H1 (cell line): ENCODE measurements around the gene TTBK2. TPM values are rescaled to one million over a fixed set of nuclear protein-coding genes. Genes with fewer than 3 reads are reported as not detected.
A peak's percentile ranks its signal among the peaks of the same experiment; 100 is the strongest.
"Not testable (repeated sequence)": the region's sequence is repeated elsewhere in the genome, so short reads cannot be mapped to it uniquely, and the experiment has no call there.

Source experiments
- CTCF ChIA-PET: fragments of 300-600 bp; sonication (Branson Sonifier 250); formaldehyde crosslinking; loops from one replicate; lab custom pipeline; 2021; ENCODE audit not compliant: partially characterized antibody; lab: Charles Lee
- POLR2A ChIA-PET: fragments of 300-600 bp; sonication (Branson Sonifier 250); formaldehyde crosslinking; loops from one replicate; lab custom pipeline; 2021; ENCODE audit warnings: inconsistent platforms; ENCODE audit not compliant: partially characterized antibody; lab: Charles Lee
- DNase-seq, 2 experiments: peaks; one replicate each; pipeline versions ENCODE4 v3.0.0 to v3.0.0-alpha.2; 2010 to 2022; ENCODE audit warnings: low spot score in 2 of 2, low read depth in 1 of 2, mixed read lengths in 1 of 2
- FAIRE-seq: peaks from 2 replicates; lab custom pipeline; 2011; peaks lifted over from hg19 to GRCh38; lab: Jason Lieb, UNC
- H2AFZ ChIP-seq: 2 replicates; pipeline ENCODE4 v1.8.1; 2012; ENCODE audit warnings: low read length, inconsistent platforms
- H2AK5ac ChIP-seq: 2 replicates; pipeline ENCODE4 v1.6.1; 2013; ENCODE audit warnings: low read depth, low read length
- H2BK120ac ChIP-seq: replicated peaks from 2 replicates; pipeline ENCODE3; 2013; ENCODE audit warnings: low read depth, low read length, inconsistent platforms
- H2BK12ac ChIP-seq: 2 replicates; pipeline ENCODE4 v1.6.1; 2013; ENCODE audit warnings: low read depth, low read length
- H2BK15ac ChIP-seq: 2 replicates; pipeline ENCODE4 v1.6.1; 2013; ENCODE audit warnings: low read length
- H2BK20ac ChIP-seq: 2 replicates; pipeline ENCODE4 v1.6.1; 2013; ENCODE audit warnings: low read length
- H2BK5ac ChIP-seq: 2 replicates; pipeline ENCODE4 v1.6.1; 2013; ENCODE audit warnings: low read depth, low read length
- H3K14ac ChIP-seq: 2 replicates; pipeline ENCODE4 v1.6.1; 2013; ENCODE audit warnings: inconsistent platforms; ENCODE audit not compliant: insufficient read length
- H3K18ac ChIP-seq: 2 replicates; pipeline ENCODE4 v1.6.1; 2013; ENCODE audit warnings: low read length; ENCODE audit errors: extremely low read depth
- H3K23ac ChIP-seq: 2 replicates; pipeline ENCODE4 v1.6.1; 2013; ENCODE audit warnings: inconsistent platforms; ENCODE audit not compliant: insufficient read length
- H3K23me2 ChIP-seq: 2 replicates; pipeline ENCODE4 v1.6.1; 2013; ENCODE audit warnings: low read depth, low read length
- H3K27ac ChIP-seq: 2 replicates; pipeline ENCODE4 v1.6.1; 2011; ENCODE audit warnings: low read depth, low read length, inconsistent platforms
- H3K27me3 ChIP-seq, 4 experiments: replicated peaks in 1 of 4; 1 replicate in 1 of 4; 2 replicates in 3 of 4; pipeline versions ENCODE4 v1.6.1 to v1.8.1; 2011 to 2013; ENCODE audit warnings: low read length in 3 of 4, mild to moderate bottlenecking in 3 of 4, inconsistent platforms in 2 of 4, mixed read lengths in 2 of 4, moderate library complexity in 1 of 4; ENCODE audit not compliant: control insufficient read depth in 3 of 4, insufficient read depth in 3 of 4; ENCODE audit errors: extremely low read depth in 1 of 4
- H3K36me3 ChIP-seq, 4 experiments: 2 replicates each; pipeline versions ENCODE4 v1.6.1 to v1.8.1; 2011 to 2013; ENCODE audit warnings: mild to moderate bottlenecking in 4 of 4, low read length in 3 of 4, moderate library complexity in 2 of 4, control low read depth in 1 of 4, inconsistent platforms in 1 of 4; ENCODE audit not compliant: insufficient read depth in 4 of 4, control insufficient read depth in 2 of 4
- H3K4ac ChIP-seq: replicated peaks from 2 replicates; pipeline ENCODE3; 2013; ENCODE audit warnings: low read length, low read depth, mixed read lengths, inconsistent platforms; ENCODE audit not compliant: insufficient read length
- H3K4me1 ChIP-seq, 4 experiments: replicated peaks in 1 of 4; 1 replicate in 1 of 4; 2 replicates in 3 of 4; pipeline versions ENCODE4 v1.6.1 to v1.8.1; 2011 to 2013; ENCODE audit warnings: low read length in 3 of 4, inconsistent platforms in 2 of 4, mixed read lengths in 1 of 4; ENCODE audit not compliant: insufficient read depth in 4 of 4, control insufficient read depth in 3 of 4
- H3K4me2 ChIP-seq, 2 experiments: 2 replicates each; pipeline versions ENCODE4 v1.6.1 to v1.8.1; 2011 to 2013; ENCODE audit warnings: low read depth in 2 of 2, low read length in 2 of 2, control low read depth in 1 of 2, inconsistent platforms in 1 of 2, mild to moderate bottlenecking in 1 of 2; ENCODE audit not compliant: insufficient read depth in 1 of 2
- H3K4me3 ChIP-seq, 4 experiments: fragments of 200-600, 300-600 bp in 1 of 4; sonication (generic), shearing (Covaris generic), sonication (Bioruptor Twin) in 1 of 4; 2 replicates each; pipeline versions ENCODE4 v1.5.1 to v1.8.1; 2011 to 2016; ENCODE audit warnings: low read length in 4 of 4, low read depth in 3 of 4, control low read depth in 2 of 4, inconsistent platforms in 2 of 4, mild to moderate bottlenecking in 2 of 4, mixed read lengths in 1 of 4, moderate library complexity in 1 of 4; ENCODE audit not compliant: insufficient read depth in 2 of 4; ENCODE audit errors: extremely low read depth in 1 of 4
- H3K56ac ChIP-seq: replicated peaks from 2 replicates; pipeline ENCODE3; 2013; ENCODE audit warnings: low read depth, mild to moderate bottlenecking, mixed read lengths, low read length, inconsistent platforms; ENCODE audit not compliant: insufficient read length
- H3K79me1 ChIP-seq: 2 replicates; pipeline ENCODE4 v1.6.1; 2013; ENCODE audit warnings: low read depth, low read length, control low read depth
- H3K79me2 ChIP-seq, 2 experiments: 2 replicates each; pipeline versions ENCODE4 v1.6.1 to v1.8.1; 2012 to 2013; ENCODE audit warnings: low read length in 2 of 2, mild to moderate bottlenecking in 2 of 2, inconsistent platforms in 1 of 2; ENCODE audit not compliant: insufficient read depth in 2 of 2, control insufficient read depth in 1 of 2
- H3K9ac ChIP-seq, 4 experiments: replicated peaks in 1 of 4; 1 replicate in 1 of 4; 2 replicates in 3 of 4; pipeline versions ENCODE4 v1.6.1 to v1.8.1; 2011 to 2013; ENCODE audit warnings: low read depth in 3 of 4, low read length in 3 of 4, control low read depth in 2 of 4, mild to moderate bottlenecking in 2 of 4, moderate library complexity in 2 of 4, inconsistent platforms in 1 of 4; ENCODE audit errors: extremely low read depth in 1 of 4
- H3K9me3 ChIP-seq, 2 experiments: 2 replicates each; pipeline versions ENCODE4 v1.6.1 to v1.8.1; 2012 to 2013; ENCODE audit warnings: mild to moderate bottlenecking in 2 of 2, moderate library complexity in 2 of 2, control low read depth in 1 of 2, inconsistent platforms in 1 of 2, low read depth in 1 of 2, low read length in 1 of 2, mixed read lengths in 1 of 2; ENCODE audit not compliant: insufficient read depth in 2 of 2
- H4K20me1 ChIP-seq, 2 experiments: replicated peaks in 1 of 2; 2 replicates each; pipeline versions ENCODE3 to v1.8.1; 2011 to 2013; ENCODE audit warnings: inconsistent platforms in 2 of 2, low read length in 2 of 2, mild to moderate bottlenecking in 1 of 2; ENCODE audit not compliant: insufficient read depth in 2 of 2, control insufficient read depth in 1 of 2
- H4K5ac ChIP-seq: 2 replicates; pipeline ENCODE4 v1.6.1; 2013; ENCODE audit warnings: low read length, low read depth, mixed read lengths, inconsistent platforms; ENCODE audit not compliant: insufficient read length
- H4K8ac ChIP-seq: 2 replicates; pipeline ENCODE4 v1.8.0; 2013; ENCODE audit warnings: mild to moderate bottlenecking, moderate library complexity, low read length, inconsistent platforms; ENCODE audit not compliant: insufficient read depth; ENCODE audit errors: extremely low read depth
- H4K91ac ChIP-seq: replicated peaks from 2 replicates; pipeline ENCODE3; 2013; ENCODE audit warnings: low read length, mixed read lengths, inconsistent platforms; ENCODE audit not compliant: insufficient read length
- WGBS, 2 experiments: shearing (Covaris generic) in 1 of 2; methylation state at CpG; one replicate each; pipeline versions ENCODE4 v1.1.6 to v1.1.7; 2013 to 2015; ENCODE audit warnings: low lambda C conversion rate in 2 of 2, mixed read lengths in 2 of 2, inconsistent platforms in 1 of 2, low coverage in 1 of 2, missing lambda C conversion rate in 1 of 2; ENCODE audit not compliant: insufficient replicate concordance in 2 of 2, insufficient coverage in 1 of 2, insufficient read length in 1 of 2; ENCODE audit errors: extremely low coverage in 1 of 2, missing lambda C conversion rate in 1 of 2; 5-methylcytosine and 5-hydroxymethylcytosine counted together
- polyA plus RNA-seq, 7 experiments: library from polyadenylated mRNA; depleted of rRNA in 3 of 7; stranded (reverse) in 5 of 7; unstranded in 2 of 7; fragments of >200 nt in 5 of 7; fragments of 200-250 nt in 2 of 7; gene quantifications; 1 replicate in 5 of 7; 2 replicates in 1 of 7; 4 replicates in 1 of 7; pipeline versions ENCODE4 v1.2.1 to v1.2.3, GENCODE V29; 2011 to 2013; ENCODE audit warnings: missing spikeins in 2 of 7, mixed read lengths in 2 of 7
- total RNA-seq: library from RNA; stranded (reverse); fragmentation: NEBNext Ultra II Directional; extraction: Animal tissue kit (Norgen Biotek cat#: 25700); gene quantifications from 2 replicates; pipeline ENCODE4 v1.2.1, GENCODE V29; 2021

Gene TTBK2
- total and polyA plus RNA-seq, 2 of the 8 experiments (the other 6 are each of a cell fraction or from before 2014, with no cell fraction given): 2.7 to 18.2 TPM

GRCh38 chr15:42764154-42764731 lies 156.3 kb downstream of the TTBK2 start:
- H2BK5ac ChIP-seq, H2BK15ac ChIP-seq, H3K56ac ChIP-seq, H4K20me1 ChIP-seq, H2BK12ac ChIP-seq, H3K14ac ChIP-seq, H3K18ac ChIP-seq, H3K23ac ChIP-seq, FAIRE-seq, H2AFZ ChIP-seq, H3K36me3 ChIP-seq, H2BK20ac ChIP-seq, H4K5ac ChIP-seq, H3K27ac ChIP-seq, H3K79me1 ChIP-seq, H3K23me2 ChIP-seq, H2AK5ac ChIP-seq, H3K27me3 ChIP-seq, H4K91ac ChIP-seq, H3K4me1 ChIP-seq, H3K4ac ChIP-seq, H2BK120ac ChIP-seq, H4K8ac ChIP-seq, H3K9me3 ChIP-seq, H3K79me2 ChIP-seq, POLR2A ChIA-PET: not testable (repeated sequence)
- 67% methylated on average over 16 of the region's 16 CpGs; no CpG with 5 or more reads in 1 of the 2 experiments for WGBS, 2 experiments
- DNase-seq: peak in 1 of 2 experiments; percentile 55
- peak overlapping the region in 1 of 4 experiments; percentile 18; a peak in 2 of 8 replicates for H3K4me3 ChIP-seq
- H3K9ac ChIP-seq: peak overlapping the region in 1 of 4 experiments; percentile 48; a peak in 1 of 7 replicates
- peak overlapping the region in 1 of 2 experiments; percentile 43; a peak in 2 of 4 replicates for H3K4me2 ChIP-seq
- CTCF ChIA-PET: interaction anchor here (1.8 kb wide), 1 partner anchor 11 kb away, joined by 8 read pairs; no protein-coding TSS in a partner anchor

GRCh38 chr15:42761813-42762212 lies 158.8 kb downstream of the TTBK2 start:
- H2AFZ ChIP-seq, CTCF ChIA-PET, H3K9me3 ChIP-seq, H3K56ac ChIP-seq, H3K4me3 ChIP-seq, H2BK20ac ChIP-seq, H3K27ac ChIP-seq, H2AK5ac ChIP-seq, H3K4me2 ChIP-seq, H3K4ac ChIP-seq, H3K79me1 ChIP-seq, H3K9ac ChIP-seq, H3K23me2 ChIP-seq, H3K27me3 ChIP-seq, H3K4me1 ChIP-seq, H4K5ac ChIP-seq, FAIRE-seq, H3K18ac ChIP-seq, H4K20me1 ChIP-seq, POLR2A ChIA-PET, H2BK12ac ChIP-seq, H2BK15ac ChIP-seq, H4K91ac ChIP-seq, H4K8ac ChIP-seq, H2BK120ac ChIP-seq, H3K23ac ChIP-seq, H3K14ac ChIP-seq, H3K79me2 ChIP-seq, H3K36me3 ChIP-seq, DNase-seq, H2BK5ac ChIP-seq: not testable (repeated sequence)
- 94% methylated on average over 2 of the region's 2 CpGs; no CpG with 5 or more reads in 1 of the 2 experiments for WGBS, 2 experiments
